MV-4-11 (cell line): Measurements from ENCODE around the gene AP1AR.
A peak's percentile ranks its signal among the peaks of the same experiment; 100 is the strongest.
"Not testable (repeated sequence)": the region's sequence is repeated elsewhere in the genome, so short reads cannot be mapped to it uniquely, and the experiment has no call there.

Source experiments
- DNase-seq: peaks from one replicate; lab custom pipeline; 2025; lab: John Stamatoyannopoulos, UW

Gene AP1AR, protein sequence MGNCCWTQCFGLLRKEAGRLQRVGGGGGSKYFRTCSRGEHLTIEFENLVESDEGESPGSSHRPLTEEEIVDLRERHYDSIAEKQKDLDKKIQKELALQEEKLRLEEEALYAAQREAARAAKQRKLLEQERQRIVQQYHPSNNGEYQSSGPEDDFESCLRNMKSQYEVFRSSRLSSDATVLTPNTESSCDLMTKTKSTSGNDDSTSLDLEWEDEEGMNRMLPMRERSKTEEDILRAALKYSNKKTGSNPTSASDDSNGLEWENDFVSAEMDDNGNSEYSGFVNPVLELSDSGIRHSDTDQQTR

DNA sequence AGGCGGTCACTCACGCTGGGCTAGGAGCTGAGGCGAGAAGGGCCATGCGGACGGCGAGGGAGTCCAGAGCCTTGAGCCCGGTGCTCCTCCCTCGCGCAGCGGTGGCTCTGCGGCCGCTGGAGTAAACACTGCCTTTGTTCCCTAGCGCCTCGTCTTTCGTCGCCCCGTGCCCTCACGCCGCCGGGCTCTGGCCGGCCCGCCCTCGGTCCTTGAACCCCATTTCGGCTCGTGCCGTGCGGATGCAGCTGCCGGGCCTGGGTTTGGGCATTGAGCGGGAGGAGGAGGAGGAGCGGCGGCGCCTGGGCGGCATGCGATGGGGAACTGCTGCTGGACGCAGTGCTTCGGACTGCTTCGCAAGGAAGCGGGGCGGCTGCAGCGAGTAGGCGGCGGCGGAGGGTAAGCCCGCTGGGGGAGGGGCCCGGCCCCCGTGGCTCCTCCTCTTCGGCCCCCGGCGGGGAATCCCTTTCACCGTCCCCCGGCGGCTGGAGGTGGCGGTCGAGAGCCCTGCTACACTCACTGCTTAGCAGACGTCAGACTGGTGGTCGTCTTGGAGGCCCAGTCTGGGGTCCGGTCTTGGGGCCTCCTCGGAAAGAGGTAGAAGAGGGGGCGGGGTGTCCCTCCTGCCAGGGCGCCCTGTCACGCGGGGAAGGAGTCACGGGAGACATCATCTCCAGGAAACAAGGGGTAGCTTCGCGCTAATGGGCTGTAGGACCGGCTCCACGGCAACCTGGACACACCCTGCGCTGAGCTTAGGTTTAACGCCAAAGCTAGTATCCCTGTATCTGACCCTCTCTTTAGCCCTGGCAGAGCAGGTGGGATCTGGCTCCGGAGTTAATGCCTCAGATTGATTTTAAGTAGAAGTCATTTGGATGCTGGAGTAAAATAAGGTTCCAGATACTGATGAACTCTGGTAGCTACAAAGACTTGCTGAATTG, at the start of gene AP1AR:
Gene AP1AR (plus strand): TSS at position 9 of the 935 bp plus-strand sequence. CDS start 305 bp downstream, at position 314.
- peak; percentile 65 for DNase-seq

DNA sequence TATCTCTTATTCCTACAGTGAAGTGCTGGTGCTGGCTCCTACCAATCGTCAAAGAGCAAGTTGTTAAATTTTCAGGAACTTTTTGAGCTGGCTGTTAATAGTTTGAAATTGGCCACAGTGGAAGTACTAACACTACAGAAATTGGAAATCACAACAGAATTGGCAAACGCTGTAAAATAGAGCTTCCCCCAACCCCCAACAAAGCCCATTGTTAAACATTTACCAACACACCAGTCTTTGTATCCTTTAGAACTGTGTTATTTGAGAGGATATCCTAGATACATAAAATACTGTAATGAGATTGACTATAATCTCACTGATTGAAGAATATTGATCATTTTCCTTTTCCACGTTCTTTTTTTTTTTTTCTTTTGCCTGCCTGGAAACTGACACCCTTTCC, 49.0 kb upstream of the AP1AR start:
- no peak for DNase-seq

DNA sequence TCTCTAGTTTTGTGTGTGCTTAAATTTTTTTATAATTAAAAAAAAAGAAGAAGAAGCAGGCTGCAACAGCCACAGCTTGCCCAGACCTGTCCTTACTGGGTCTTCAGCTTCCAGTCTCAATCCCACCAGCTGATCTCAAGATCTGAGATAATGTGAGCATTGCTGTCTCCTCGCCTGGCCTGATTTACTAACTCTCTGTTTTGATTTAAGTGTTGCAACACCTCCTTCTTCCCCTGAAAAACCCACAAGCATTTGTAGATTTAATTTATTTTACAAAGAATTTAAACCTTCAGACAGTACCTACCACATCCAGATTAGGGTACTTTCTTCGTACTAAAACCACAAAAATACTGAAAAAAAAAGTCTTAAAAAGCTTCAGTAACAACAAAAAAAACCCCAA, 48.3 kb upstream of the AP1AR start:
- peak; percentile 33 for DNase-seq

DNA sequence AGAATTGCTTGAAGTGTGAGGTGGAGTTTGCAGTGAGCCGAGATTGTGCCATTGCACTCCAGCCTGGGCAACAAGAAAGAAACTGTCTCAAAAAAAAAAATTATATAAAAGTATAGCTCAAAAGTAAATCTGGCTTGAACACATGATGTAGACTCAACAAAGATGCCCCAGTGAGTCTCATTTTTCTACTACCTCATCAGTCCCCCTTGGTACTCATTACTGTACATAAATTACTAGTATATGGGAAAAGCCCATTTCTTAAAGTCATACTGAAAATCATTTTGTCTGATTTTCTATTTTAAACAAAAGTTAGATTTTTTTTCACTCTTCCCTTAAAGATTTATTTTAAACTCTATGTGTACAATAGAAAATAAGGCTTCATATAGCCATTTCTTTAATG, 47.1 kb upstream of the AP1AR start:
- no peak for DNase-seq

DNA sequence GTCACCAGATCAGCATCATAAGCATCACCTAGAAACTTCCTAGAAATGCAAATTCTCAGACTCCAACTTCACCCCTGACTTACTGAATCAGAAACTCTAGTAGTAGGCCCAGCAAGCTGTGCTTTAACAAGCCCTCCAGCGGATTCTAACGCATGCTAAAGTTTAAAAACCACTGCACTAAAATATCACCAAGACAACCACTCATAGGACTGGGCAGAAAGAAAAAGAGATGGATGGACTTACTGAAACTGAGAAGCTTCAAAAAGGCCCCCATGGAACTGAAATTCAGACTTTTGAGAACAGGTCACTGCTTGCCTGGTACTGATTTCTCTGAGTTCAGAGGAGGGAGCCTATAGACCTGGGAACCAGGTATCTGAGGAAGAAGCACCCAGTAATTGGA, 46.3 kb upstream of the AP1AR start:
- no peak for DNase-seq

DNA sequence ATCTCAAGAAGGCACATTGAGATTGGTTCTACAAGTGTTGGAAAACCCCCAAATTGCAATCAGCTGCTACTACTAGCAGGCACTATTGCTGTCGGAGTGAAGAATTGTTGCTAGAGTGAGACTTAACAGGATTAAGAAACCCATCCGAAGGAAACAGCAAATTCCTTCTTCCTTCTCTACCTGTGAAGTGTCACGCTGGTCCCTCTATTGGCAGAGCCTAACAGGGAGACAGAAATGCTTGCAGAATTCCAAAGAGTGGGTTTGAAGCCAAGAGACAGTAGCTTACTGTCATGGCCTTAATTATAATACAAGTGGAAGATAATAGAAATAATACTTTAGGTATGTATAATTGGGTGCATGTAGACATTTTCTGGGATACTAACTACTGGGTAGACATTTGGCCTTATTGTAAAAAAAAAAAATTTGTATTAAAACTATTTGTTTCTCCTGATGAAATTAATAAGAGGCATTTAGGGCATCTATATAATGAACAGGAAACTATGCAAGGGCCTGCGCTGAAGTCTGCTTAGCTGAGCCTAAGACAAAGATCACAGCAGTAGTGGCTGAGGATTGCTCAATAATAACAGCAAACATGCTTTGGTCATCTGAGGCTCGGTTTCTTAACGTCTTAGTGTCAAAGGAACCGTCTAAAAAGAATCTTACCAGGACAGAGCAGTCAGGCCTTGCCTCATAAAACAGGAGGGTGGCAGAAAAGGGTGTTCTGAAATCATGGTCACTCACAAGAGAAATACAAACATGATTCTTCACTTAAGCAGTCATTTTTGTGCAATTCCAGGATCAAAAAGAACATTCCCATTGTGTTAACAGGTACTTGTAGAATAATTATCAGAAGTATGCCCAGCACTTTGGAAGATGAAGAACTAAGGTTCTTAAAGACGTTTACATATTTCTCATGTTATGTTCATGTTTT, 45.6 kb upstream of the AP1AR start:
- DNase-seq: peak; percentile 91

DNA sequence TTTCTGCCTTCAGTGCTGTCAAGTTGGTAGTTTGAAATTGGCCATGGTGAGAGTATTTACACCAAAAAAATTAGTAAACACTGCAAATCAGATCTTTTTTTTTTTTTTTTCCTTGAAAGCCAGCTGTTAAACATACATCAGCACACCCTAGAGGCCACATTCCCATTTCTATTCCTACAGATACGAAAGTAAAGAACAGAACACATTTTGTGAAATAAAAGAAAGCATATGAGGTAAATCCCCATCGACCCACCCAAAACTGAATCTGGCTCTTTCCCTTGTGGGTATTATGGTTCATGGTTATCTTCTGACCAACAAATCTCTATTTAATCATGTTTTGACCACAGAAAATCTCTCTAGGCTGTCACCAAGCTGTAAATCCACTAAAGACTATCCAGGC, 41.8 kb upstream of the AP1AR start:
- peak; percentile 14 for DNase-seq

DNA sequence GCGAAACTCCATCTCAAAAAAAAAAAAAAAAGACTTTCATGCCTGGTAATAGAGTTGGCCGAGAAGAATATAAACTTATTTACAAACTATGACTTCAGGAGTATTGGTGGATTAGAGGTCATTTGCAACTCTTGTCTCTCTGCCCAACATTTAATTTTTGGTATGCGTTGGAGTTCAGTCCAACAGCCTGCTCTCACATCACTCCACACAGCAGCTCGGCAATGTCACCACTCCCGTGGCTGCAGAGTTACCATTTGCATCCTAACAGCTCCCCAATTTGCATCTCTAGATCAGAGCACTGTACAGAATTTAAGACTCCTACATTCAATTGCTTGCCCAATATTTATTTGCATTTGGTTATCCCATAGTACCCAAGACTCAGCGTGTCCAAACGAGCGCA, 40.9 kb upstream of the AP1AR start:
- DNase-seq: no peak

DNA sequence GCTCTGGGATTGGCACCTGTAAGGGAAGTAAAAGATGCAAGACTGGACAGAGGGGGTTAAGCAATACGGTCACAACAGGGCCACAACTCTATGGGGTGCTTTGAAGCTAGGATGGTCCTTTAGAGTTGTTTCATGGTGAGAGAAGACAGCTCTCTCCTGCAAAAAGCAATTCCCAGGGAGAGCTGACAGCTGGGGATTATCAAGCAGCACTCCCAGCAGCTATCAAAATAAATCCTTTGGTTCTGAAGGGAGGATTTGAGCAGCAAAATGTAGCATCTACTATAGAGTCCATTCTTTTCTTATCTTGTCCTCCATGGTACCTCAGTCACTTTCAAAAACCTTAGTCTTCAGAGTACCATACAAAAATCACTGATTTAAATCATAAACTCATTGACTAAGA, 35.1 kb upstream of the AP1AR start:
- DNase-seq: no peak

DNA sequence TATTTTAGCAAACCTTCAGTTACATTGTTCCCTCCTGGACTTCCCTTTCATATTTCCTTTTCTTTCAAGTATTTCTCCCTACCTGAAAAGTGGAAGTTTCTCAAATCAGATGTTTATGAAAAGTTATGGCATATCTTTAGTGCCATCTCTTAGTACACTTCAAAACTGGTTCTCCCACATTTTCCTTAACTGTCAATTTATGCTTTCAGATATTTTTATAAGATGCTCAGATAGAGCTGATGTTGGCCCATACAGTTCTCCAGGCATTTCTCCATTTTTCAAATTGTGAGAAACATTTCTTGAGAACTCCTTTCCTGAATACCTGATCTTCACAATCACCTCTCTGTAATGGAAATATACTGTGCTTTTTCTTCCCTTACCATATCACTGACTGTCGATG, 32.5 kb upstream of the AP1AR start:
- DNase-seq: no peak

DNA sequence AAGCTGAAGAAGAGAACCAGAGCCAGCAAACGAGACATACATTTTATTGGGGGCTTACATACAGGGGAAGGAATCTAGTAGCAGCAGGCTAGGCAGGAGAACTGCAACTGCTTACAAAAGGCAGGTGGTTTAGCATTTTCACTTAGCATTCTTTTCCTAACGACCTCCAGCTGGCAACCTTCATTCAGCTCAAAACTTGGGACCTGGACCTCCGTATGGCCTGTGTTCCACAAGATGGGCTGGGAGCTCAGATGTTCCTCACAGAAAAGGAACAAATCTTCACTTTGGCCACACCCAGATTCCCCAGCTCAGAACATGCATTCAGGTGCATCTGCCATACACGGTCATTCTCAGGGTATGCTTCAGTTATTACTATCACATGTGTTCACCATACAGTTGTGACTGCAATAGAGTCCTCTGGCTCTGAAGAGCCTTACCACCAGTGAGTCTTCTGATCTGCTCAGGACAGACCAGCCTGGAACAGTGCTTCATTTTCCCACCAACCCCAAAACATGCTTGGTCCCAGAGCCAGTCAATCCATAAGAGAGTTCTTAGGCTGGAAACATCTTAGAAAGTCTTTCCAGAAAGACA, 29.6 kb upstream of the AP1AR start:
- DNase-seq: no peak

DNA sequence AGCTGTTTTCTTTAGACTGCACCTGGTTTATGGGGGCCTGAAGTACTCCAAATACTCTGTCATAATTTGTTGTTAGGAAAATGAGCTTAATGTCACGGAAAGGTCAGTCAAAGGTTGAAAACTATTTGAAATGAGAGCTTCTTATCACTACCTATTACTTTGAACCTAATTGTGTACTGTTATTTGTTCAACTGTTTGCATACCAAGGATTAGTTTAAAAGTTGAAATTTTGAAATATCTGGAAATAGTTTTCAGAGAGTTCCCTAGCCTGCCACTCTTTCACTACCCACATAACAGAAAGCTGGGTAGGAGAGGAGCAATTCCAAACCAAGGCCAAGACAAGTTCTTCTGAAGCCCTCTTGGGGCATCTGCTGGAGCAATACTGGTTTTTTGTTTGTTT, 28.0 kb upstream of the AP1AR start:
- DNase-seq: no peak

DNA sequence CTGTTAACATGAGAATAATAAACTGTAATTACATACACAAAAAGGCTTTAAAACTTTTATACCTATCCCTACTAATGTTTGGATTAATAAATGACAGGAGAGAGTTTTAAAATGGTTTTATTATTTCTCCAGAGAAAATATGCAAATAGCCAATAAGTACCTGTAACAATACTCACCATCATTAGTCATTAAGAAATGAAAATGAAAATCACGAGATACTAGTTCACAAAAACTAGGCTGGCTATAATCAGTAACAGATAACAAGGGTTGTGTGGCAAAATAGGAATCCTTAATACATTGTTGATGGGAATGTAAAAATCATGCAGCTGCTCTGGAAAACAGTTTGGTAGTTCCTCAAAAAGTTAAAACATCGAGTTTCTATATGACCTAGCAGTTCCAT, 25.2 kb upstream of the AP1AR start:
- DNase-seq: peak; percentile 69

DNA sequence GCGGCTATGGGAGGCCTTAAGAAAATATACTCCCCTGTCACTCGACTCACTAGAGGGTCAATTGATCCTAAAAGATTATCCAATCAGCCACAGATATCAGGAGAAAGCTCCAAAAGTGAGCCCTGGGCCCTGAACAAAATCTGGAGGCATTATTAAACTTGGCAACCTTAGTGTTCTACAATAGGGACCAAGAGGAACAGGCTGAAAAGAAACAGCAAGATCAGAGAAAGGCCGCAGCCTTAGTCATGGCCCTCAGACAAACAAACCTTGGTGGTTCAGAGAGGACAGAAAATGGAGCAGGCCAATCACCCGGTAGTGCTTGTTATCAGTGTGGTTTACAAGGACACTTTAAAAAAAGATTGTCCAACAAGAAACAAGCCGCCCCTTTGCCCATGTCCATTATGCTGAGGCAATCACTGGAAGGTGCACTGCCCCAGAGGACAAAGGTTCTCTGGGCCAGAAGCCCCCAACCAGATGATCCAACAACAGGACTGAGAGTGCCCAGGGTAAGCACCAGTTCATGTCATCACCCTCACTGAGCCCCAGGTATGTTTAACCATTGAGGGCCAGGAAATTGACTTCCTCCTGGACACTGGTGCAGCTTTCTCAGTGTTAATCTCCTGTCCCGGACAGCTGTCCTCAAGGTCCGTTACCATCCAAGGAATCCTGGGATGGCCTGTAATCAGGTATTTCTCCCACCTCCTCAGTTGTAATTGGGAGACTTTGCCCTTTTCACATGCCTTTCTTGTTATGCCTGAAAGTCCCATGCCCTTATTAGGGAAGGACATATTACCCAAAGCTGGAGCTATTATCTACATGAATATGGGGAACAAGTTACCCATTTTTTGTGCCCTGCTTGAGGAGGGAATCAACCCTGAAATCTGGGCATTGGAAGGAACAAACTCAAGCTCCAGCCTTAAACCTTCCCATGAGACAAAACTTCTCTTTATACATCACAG, 23.2 kb upstream of the AP1AR start:
- DNase-seq: not testable (repeated sequence)

DNA sequence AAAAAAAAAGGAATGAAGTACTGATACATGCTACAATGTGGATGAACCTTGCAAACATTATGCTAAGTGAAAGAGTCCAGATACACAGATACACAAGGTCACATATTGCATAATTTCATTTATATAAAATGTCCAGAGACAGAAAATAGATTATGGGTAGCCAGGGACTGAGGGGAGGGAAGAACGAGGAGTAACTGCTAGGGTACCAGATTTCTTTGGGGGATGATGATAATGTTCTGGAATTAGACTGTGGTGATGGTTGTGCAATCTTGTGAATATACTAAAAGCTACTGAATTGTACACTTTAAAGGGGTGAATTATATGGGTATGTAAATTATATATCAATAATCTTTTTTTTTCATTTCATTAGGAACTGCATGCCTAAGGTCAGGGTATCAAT, 20.8 kb upstream of the AP1AR start:
- DNase-seq: no peak

DNA sequence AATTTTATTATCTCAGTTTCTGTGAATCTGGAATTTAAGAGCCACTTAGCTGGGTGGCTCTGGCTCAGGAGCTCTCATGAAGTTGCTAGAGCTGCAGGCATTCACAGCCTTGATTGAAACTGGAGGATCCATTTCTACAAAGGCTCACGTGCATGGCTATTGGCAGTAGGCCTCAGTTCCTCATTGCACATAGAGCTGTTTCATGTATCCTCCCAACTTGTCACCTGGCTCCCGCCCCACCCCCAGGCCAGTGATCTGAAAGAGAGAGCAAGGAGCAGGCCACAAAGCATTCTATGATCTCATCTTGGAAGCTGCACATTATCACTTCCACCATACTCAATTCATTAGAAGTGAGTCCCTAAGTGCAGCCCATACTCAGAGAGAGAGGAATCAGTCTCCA, 18.5 kb upstream of the AP1AR start:
- peak; percentile 51 for DNase-seq

DNA sequence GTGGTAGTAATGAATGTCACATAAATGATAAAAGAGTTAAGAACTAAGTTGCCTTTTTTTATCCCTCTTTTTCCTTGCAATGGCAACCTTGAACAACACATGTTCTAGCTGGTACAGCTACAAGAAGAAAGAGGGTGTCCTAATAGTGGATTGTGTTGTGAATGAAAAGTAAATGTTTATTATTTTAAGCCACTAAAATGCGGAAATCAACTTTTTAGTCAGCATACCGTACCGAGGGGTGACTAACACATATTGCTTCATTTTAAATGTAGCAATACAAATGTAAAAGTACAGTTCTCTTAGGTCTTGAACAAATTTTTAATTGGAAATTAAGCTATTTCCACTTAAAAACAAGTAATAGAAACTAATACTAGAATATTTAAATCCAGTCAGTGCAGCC, 17.7 kb upstream of the AP1AR start:
- DNase-seq: peak; percentile 84

DNA sequence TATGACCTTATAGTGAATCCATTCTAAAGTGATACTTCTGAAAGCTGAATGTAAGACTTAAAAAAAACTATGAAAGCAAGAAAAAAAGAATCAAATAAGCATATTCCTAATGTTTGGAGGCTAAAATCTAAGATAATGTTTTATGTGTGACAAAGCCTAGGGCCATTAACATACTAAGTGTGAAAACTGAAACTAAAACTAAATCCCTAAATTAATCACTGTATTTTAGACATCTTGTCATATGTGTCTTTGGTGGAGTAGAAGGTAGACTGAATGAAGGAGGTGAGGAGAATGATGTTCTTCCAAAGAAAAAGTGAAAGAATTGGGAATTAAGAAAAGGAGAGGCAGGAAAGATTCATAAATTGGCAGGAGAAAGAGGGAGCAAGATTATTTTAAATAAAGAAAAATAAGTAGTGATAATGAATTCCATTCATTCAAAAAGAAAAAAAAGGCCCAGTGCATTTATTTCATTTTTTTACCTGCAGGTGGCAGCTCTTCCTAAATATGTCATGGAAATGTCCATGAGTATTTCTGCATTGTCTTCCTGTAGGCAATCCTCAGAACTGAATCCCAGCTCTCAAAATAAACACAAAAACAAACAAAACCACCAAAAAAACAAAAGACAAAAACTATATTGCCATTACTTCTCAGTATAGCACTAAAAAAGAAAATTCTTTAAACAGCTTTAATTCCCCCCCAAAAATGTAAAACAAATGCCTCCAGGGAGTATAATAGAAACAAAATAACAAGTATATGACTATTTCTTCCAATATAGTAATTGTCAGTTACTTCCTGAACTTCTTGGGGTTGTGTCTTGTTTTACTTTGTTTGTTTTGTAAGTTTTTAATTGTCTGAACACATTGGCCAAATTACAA, 17.0 kb upstream of the AP1AR start:
- DNase-seq: peak; percentile 24

DNA sequence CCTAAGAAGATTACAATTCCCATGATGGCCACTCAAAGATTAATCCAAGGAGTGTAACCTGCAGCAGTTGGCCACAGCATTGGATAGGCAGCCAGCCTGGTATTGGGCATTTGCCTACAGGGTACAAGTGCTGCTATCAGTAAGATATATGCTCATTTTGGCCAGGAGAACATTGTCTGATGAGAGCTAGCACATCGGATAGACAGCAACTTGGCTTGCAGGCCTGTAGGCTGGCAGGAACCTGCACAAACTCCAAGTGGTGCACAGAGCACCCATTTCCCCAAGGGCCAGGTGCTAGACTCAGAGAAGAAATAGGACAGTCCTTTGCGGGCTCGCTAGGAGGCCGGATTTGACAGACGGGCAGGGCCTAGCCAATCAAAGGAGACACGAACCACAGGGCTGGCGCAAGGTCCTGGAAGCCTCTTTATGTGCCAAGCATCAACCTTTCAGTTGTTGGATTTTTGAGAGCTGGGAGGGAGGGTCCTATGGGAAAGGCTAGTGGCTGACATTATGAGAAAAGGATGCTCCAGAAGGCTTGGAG, 11.7 kb upstream of the AP1AR start:
- DNase-seq: no peak
